ENCODE measurements around the gene AURKAIP1. TPM values are rescaled to one million over a fixed set of nuclear protein-coding genes. Genes with fewer than 3 reads are reported as not detected.
A peak's percentile ranks its signal among the peaks of the same experiment; 100 is the strongest.

Gene AURKAIP1
- total RNA-seq, 1 experiment from 2014 or later: 164 TPM

GRCh38 chr1:1358433-1359271, 16.4 kb downstream of the AURKAIP1 start, which contains the start of gene MXRA8:
TSS of gene MXRA8 (minus strand) at chr1:1358555. CDS start at chr1:1358504, 51 bp downstream.
- Histone ChIP-seq H3K79me2 (ENCODE audit: low read depth) (no peaks in the 10 kb centered on the region), H3K9me3 (ENCODE audit: insufficient read depth, low read depth) (no peaks in the 10 kb centered on the region), H3K36me3 (ENCODE audit: low read depth) (no peaks in the 10 kb centered on the region), H3F3A (ENCODE audit: insufficient read depth, low read depth) (peaks cover 26% of the 10 kb centered on the region; the same call in 1 of the 2 replicates), H3K27me3 (ENCODE audit: insufficient read depth, low read depth) (no peaks in the 10 kb centered on the region), H3K9me2 (ENCODE audit: insufficient read depth) (no peaks in the 10 kb centered on the region), H2AFZ (no peak within 1 kb of the TSS), H3K27ac (no peak within 1 kb of the TSS), H3K4me3 (no peak within 1 kb of the TSS), H3K4me2 (peak within 1 kb of the TSS; percentile 62; the same call in 1 of the 2 replicates), H4K20me1 (ENCODE audit: insufficient read depth) (no peaks in the 10 kb centered on the region), H3K4me1 (replicated peaks; ENCODE audit: insufficient read depth) (peaks cover 24% of the 10 kb centered on the region)
- TF ChIP-seq CTCF (conservative IDR thresholded peaks at IDR 0.05): no peak
- TF ChIP-seq EZH2 (IDR thresholded peaks at IDR 0.05; ENCODE audit: low read depth): no peak
- ChIA-PET CTCF (no interaction called here), POLR2A (ENCODE audit: unreplicated experiment) (interaction anchor here (0.6 kb wide), 1 partner anchor 64 kb away, joined by 3 read pairs; no protein-coding TSS in a partner anchor)
- intact Hi-C loops (cut with micrococcal nuclease; ENCODE audit: unreplicated experiment): no loop called here
- no TSS peak for BruUV-seq (replicated peaks)
- peak in 1 of 2 experiments; percentile 27 for DNase-seq

- DNase-seq: peak in 1 of 2 experiments; percentile 25
- H3K9me3 ChIP-seq (ENCODE audit: insufficient read depth, low read depth): no peaks in the 10 kb centered on the region
- H3K4me2 ChIP-seq: no peak overlapping the region
- H3K9me2 ChIP-seq (ENCODE audit: insufficient read depth): no peaks in the 10 kb centered on the region
- ChIA-PET CTCF (no interaction called here), POLR2A (ENCODE audit: unreplicated experiment) (no interaction called here)
- no peaks in the 10 kb centered on the region for H3K27me3 ChIP-seq (ENCODE audit: insufficient read depth, low read depth)
- peaks cover 33% of the 10 kb centered on the region; the same call in 1 of the 2 replicates for H3F3A ChIP-seq (ENCODE audit: insufficient read depth, low read depth)
- no peaks in the 10 kb centered on the region for H4K20me1 ChIP-seq (ENCODE audit: insufficient read depth)
- H3K4me1 ChIP-seq (replicated peaks; ENCODE audit: insufficient read depth): peaks cover 24% of the 10 kb centered on the region
- H3K27ac ChIP-seq: no peak overlapping the region
- H3K4me3 ChIP-seq: no peak overlapping the region
- no peaks in the 10 kb centered on the region for H3K36me3 ChIP-seq (ENCODE audit: low read depth)
- TF ChIP-seq EZH2 (IDR thresholded peaks at IDR 0.05; ENCODE audit: low read depth): no peak
- TF ChIP-seq CTCF (conservative IDR thresholded peaks at IDR 0.05): no peak
- BruUV-seq (replicated peaks): no TSS peak
- no peak overlapping the region for H2AFZ ChIP-seq
- intact Hi-C loops (cut with micrococcal nuclease; ENCODE audit: unreplicated experiment): no loop called here
- H3K79me2 ChIP-seq (ENCODE audit: low read depth): no peaks in the 10 kb centered on the region
Measured at GRCh38 chr1:1357871-1358432, 17.1 kb downstream of the AURKAIP1 start.

GRCh38 chr1:1356796-1357401, 18.1 kb downstream of the AURKAIP1 start:
- Histone ChIP-seq H3K9me3 (ENCODE audit: insufficient read depth, low read depth) (no peaks in the 10 kb centered on the region), H3K9me2 (ENCODE audit: insufficient read depth) (no peaks in the 10 kb centered on the region), H3K27me3 (ENCODE audit: insufficient read depth, low read depth) (no peaks in the 10 kb centered on the region), H3K79me2 (ENCODE audit: low read depth) (0 out of 2 replicates have a peak, but pooled peaks cover 7% of the 10 kb centered on the region), H3K4me3 (no peak overlapping the region), H4K20me1 (ENCODE audit: insufficient read depth) (no peaks in the 10 kb centered on the region), H3K4me1 (replicated peaks; ENCODE audit: insufficient read depth) (peaks cover 24% of the 10 kb centered on the region), H3F3A (ENCODE audit: insufficient read depth, low read depth) (peaks cover 43% of the 10 kb centered on the region; the same call in 1 of the 2 replicates), H2AFZ (no peak overlapping the region), H3K36me3 (ENCODE audit: low read depth) (no peaks in the 10 kb centered on the region), H3K4me2 (no peak overlapping the region), H3K27ac (no peak overlapping the region)
- ChIA-PET CTCF (no interaction called here), POLR2A (ENCODE audit: unreplicated experiment) (no interaction called here)
- no TSS peak for BruUV-seq (replicated peaks)
- TF ChIP-seq CTCF (conservative IDR thresholded peaks at IDR 0.05) (no peak), EZH2 (IDR thresholded peaks at IDR 0.05; ENCODE audit: low read depth) (no peak)
- DNase-seq: peak in 1 of 2 experiments; percentile 34
- intact Hi-C loops (cut with micrococcal nuclease; ENCODE audit: unreplicated experiment): no loop called here

Data from PC-9 (cell line).